ENCODE measurements around the gene BCL11B.

Gene BCL11B

GRCh38 chr14:99194736-99195135 lies 77.3 kb downstream of the BCL11B start:
- no peak for DNase-seq

DNA sequence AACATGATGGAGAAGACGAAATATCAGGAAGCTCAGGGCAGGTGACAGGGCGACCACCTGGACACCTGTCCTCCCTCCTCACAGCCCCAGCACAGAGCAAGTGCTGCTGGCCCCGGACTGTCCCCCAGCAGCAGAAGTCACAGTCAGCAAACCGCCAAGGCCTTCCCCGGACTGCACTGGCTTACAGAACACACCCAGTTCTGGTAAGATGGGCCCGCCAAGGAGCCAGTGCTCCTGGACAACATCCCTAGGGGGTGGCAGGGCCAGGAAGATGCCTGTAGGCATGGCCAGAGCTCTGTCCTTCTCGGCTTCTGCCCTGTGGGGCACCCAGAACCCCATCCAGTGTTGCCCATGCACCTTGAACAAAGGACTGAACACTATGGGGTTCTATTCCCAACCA lies 77.9 kb downstream of the BCL11B start:
- DNase-seq, result no peak

- DNase-seq, result no peak
These were observed 79.2 kb downstream of the BCL11B start for GRCh38 chr14:99192830-99193229.

DNA sequence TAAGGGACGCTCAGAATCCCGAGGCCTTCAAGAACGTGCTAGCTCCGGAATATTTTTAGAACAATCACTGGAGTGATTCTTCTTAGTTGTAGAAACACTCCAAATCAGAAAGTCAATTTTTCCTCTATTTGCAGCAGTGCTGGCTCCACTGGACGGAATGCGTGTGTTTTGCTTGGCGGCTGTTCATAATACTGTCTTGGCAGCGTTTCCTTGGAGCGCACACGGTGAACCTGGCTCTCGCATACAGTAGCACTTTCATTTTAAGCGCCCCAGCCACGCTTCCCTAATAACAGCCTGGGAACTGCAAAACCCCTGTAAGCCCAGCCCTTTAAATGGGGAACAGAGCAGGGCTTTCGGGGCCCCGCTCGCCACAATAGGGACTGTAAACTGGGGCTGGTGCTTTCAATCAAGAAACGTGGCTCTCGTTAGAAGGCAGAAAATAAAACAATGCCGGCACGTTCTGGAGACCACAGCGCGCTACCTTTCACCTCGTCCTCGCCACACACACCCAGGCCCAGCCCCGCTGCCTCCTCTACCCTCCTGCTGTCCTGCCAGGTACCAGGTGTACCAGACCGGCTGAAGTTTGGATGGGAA lies 79.9 kb downstream of the BCL11B start:
- DNase-seq, result peak; percentile 59

GRCh38 chr14:99191395-99192027 lies 80.5 kb downstream of the BCL11B start:
- no peak for DNase-seq

DNA sequence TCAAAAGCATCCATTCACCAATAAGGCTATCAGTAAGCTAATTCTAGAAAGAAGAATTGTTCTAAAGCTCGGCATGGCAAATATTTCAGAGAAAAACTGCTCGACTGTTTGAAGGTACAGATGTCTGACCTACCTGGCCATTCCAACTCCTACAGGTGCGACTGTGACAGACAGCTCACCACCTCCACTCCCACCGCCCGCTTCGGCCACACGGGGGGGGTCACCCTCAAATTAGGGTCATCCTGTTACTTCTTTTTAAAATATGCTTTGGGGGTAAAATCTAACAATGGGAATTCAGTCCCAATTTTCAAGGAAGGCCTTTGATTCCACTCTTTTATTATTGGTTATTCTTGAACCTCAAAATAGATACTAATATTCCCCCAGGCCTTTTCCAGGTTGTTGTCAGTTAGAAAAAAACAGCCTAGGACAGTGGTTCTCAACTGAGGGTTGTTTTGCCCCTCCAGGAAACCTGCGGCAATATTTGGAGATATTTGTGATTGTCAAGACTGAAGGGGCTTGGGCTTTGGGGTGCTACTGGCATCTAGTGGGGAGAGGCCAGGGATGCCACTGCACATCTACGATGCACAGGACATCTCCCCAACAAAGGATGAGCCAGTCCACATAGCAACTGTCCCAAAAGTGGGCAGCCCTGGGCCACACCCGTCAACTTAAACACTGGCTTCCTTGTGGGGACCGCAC lies 81.2 kb downstream of the BCL11B start:
- DNase-seq, result peak; percentile 53

GRCh38 chr14:99189201-99189801 lies 82.7 kb downstream of the BCL11B start:
- peak; percentile 65 for DNase-seq

DNA sequence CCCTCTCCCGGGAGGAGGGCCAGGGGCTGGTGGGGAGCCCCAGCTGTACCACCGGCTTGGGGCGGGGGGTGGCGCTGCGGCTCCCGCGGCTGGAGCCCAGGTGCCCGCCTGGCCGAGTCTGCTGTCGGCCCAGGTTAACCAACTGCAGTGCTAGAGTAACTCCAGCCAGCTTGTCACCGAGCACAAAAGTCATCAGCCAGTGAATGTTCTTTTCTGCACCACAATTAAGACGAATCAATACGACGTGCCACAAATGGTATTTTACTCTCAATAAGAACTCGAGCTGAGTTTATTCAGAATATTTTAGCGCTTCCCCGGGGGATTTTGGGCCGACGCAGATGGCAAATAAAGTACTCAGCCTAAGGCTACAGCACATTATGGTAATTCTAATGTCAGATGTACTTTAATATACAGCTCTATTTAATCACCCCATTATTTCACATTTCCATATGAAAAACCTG lies 83.2 kb downstream of the BCL11B start:
- DNase-seq, result peak; percentile 67

- no peak for DNase-seq
These were observed 84.1 kb downstream of the BCL11B start for GRCh38 chr14:99187858-99188257.

DNA sequence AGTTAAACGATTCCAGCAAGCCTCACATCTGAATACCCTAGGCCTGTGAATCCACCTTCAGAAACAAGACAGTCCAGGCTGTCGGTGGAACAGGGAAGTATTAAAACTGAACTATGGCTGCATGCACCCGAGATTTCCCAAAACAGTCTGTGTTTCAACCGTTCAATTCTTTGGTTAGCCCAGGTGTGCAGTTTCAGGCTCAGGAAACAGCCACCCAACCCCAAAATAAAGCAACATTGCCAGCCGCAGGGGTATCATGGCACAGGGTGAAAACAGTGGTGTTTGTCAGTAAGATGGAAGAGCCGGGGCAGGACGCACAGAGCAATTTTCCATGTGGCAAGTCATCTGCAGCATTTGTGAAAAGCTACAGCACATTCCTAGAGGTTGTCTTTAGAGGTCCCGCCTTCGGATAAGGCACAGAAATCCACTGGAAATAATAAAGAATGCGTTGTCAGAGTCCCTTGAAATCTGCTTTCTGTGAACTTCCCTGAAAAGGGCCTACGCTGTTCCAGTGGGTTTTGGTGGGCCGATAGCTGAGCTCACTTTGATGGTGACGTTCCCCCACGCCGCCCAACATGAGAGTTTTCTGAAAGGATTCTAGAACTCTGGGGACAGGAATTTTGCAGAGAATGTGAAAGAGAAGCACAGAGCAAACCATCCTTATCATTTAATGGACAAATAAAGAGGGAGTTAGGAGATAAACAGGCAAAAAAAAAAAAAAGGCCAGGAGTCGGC lies 84.9 kb downstream of the BCL11B start:
- no peak for DNase-seq

GRCh38 chr14:99186336-99186735 lies 85.7 kb downstream of the BCL11B start:
- peak; percentile 10 for DNase-seq

DNA sequence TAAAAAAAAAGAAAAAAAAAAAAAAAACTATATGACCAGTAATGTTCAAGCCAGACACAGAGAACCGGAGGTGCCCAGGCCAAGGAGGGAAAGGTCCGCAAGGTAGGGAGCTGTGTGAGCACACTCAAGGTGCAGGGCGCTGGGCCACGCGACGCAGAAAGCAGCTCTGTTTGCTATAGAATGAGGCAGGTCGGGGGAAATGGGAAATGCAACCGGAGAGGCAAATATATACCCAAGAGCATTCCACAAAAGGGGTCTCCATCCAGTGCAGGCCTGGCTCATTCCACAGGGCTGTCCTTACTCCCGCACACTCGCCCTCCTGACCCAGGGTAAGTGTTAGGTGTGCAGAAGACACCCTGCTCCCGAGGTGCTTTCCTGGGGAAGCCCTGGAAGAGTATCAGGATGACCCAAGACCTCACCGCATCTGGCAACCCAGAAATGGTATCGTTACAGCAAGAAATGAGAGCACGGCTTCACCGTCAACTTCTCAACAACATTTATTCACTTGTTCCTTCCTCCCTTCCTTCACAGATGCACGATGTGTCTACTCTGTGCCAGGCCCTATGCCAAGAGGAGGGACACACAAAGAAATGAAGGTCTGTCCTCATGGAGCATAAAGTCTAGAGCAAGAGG lies 86.4 kb downstream of the BCL11B start:
- DNase-seq, result peak; percentile 34

- DNase-seq, result no peak
These were observed 88.3 kb downstream of the BCL11B start for GRCh38 chr14:99183716-99184115.

- DNase-seq, result no peak
These were observed 88.7 kb downstream of the BCL11B start for GRCh38 chr14:99183311-99183710.

- no peak for DNase-seq
These were observed 89.3 kb downstream of the BCL11B start for GRCh38 chr14:99182548-99183250.

- DNase-seq, result no peak
These were observed 90.0 kb downstream of the BCL11B start for GRCh38 chr14:99181804-99182520.

DNA sequence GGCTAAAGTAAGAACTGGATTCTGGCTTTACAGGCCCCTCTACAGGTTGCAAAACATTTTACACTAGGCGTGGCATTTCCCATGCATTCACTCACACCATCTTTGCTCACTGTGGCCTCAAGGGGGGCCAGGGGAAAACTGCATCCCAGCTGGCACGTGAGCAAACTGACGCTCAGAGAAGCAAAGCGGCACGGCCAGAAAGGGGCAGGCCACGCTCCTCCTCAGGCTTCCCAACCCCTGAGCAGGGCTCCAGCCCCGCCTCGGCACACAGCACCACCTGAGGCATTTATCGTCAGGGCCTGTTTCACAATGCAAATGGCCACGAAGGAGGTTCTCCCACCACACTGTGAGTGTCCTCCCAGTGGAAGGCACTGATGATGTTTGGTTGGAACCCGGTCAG lies 90.8 kb downstream of the BCL11B start:
- DNase-seq, result peak; percentile 57

- no peak for DNase-seq
These were observed 92.1 kb downstream of the BCL11B start for GRCh38 chr14:99179946-99180345.

- DNase-seq, result no peak
These were observed 92.5 kb downstream of the BCL11B start for GRCh38 chr14:99179506-99179905.

- DNase-seq, result no peak
These were observed 93.8 kb downstream of the BCL11B start for GRCh38 chr14:99177886-99178835.

All from activated CD4-positive, alpha-beta T cell treated with anti-CD3 and anti-CD28 coated beads for 48 hours (primary cell).